H1 (cell line): ENCODE data around the gene TECPR2. TPM values are rescaled to one million over a fixed set of nuclear protein-coding genes. Genes with fewer than 3 reads are reported as not detected.

Source experiments
- CTCF ChIA-PET: fragments of 300-600 bp; sonication (Branson Sonifier 250); formaldehyde crosslinking; loops from one replicate; lab custom pipeline; 2021; ENCODE audit not compliant: partially characterized antibody; lab: Charles Lee
- POLR2A ChIA-PET: fragments of 300-600 bp; sonication (Branson Sonifier 250); formaldehyde crosslinking; loops from one replicate; lab custom pipeline; 2021; ENCODE audit warnings: inconsistent platforms; ENCODE audit not compliant: partially characterized antibody; lab: Charles Lee
- DNase-seq, 2 experiments: peaks; one replicate each; pipeline versions ENCODE4 v3.0.0 to v3.0.0-alpha.2; 2010 to 2022; ENCODE audit warnings: low spot score in 2 of 2, low read depth in 1 of 2, mixed read lengths in 1 of 2
- FAIRE-seq: peaks from 2 replicates; lab custom pipeline; 2011; peaks lifted over from hg19 to GRCh38; lab: Jason Lieb, UNC
- H2AFZ ChIP-seq: 2 replicates; pipeline ENCODE4 v1.8.1; 2012; ENCODE audit warnings: low read length, inconsistent platforms
- H2AK5ac ChIP-seq: 2 replicates; pipeline ENCODE4 v1.6.1; 2013; ENCODE audit warnings: low read depth, low read length
- H2BK120ac ChIP-seq: replicated peaks from 2 replicates; pipeline ENCODE3; 2013; ENCODE audit warnings: low read depth, low read length, inconsistent platforms
- H2BK12ac ChIP-seq: 2 replicates; pipeline ENCODE4 v1.6.1; 2013; ENCODE audit warnings: low read depth, low read length
- H2BK15ac ChIP-seq: 2 replicates; pipeline ENCODE4 v1.6.1; 2013; ENCODE audit warnings: low read length
- H2BK20ac ChIP-seq: 2 replicates; pipeline ENCODE4 v1.6.1; 2013; ENCODE audit warnings: low read length
- H2BK5ac ChIP-seq: 2 replicates; pipeline ENCODE4 v1.6.1; 2013; ENCODE audit warnings: low read depth, low read length
- H3K14ac ChIP-seq: 2 replicates; pipeline ENCODE4 v1.6.1; 2013; ENCODE audit warnings: inconsistent platforms; ENCODE audit not compliant: insufficient read length
- H3K18ac ChIP-seq: 2 replicates; pipeline ENCODE4 v1.6.1; 2013; ENCODE audit warnings: low read length; ENCODE audit errors: extremely low read depth
- H3K23ac ChIP-seq: 2 replicates; pipeline ENCODE4 v1.6.1; 2013; ENCODE audit warnings: inconsistent platforms; ENCODE audit not compliant: insufficient read length
- H3K23me2 ChIP-seq: 2 replicates; pipeline ENCODE4 v1.6.1; 2013; ENCODE audit warnings: low read depth, low read length
- H3K27ac ChIP-seq: 2 replicates; pipeline ENCODE4 v1.6.1; 2011; ENCODE audit warnings: low read depth, low read length, inconsistent platforms
- H3K27me3 ChIP-seq, 4 experiments: replicated peaks in 1 of 4; 1 replicate in 1 of 4; 2 replicates in 3 of 4; pipeline versions ENCODE4 v1.6.1 to v1.8.1; 2011 to 2013; ENCODE audit warnings: low read length in 3 of 4, mild to moderate bottlenecking in 3 of 4, inconsistent platforms in 2 of 4, mixed read lengths in 2 of 4, moderate library complexity in 1 of 4; ENCODE audit not compliant: control insufficient read depth in 3 of 4, insufficient read depth in 3 of 4; ENCODE audit errors: extremely low read depth in 1 of 4
- H3K36me3 ChIP-seq, 4 experiments: 2 replicates each; pipeline versions ENCODE4 v1.6.1 to v1.8.1; 2011 to 2013; ENCODE audit warnings: mild to moderate bottlenecking in 4 of 4, low read length in 3 of 4, moderate library complexity in 2 of 4, control low read depth in 1 of 4, inconsistent platforms in 1 of 4; ENCODE audit not compliant: insufficient read depth in 4 of 4, control insufficient read depth in 2 of 4
- H3K4ac ChIP-seq: replicated peaks from 2 replicates; pipeline ENCODE3; 2013; ENCODE audit warnings: low read length, low read depth, mixed read lengths, inconsistent platforms; ENCODE audit not compliant: insufficient read length
- H3K4me1 ChIP-seq, 4 experiments: replicated peaks in 1 of 4; 1 replicate in 1 of 4; 2 replicates in 3 of 4; pipeline versions ENCODE4 v1.6.1 to v1.8.1; 2011 to 2013; ENCODE audit warnings: low read length in 3 of 4, inconsistent platforms in 2 of 4, mixed read lengths in 1 of 4; ENCODE audit not compliant: insufficient read depth in 4 of 4, control insufficient read depth in 3 of 4
- H3K4me2 ChIP-seq, 2 experiments: 2 replicates each; pipeline versions ENCODE4 v1.6.1 to v1.8.1; 2011 to 2013; ENCODE audit warnings: low read depth in 2 of 2, low read length in 2 of 2, control low read depth in 1 of 2, inconsistent platforms in 1 of 2, mild to moderate bottlenecking in 1 of 2; ENCODE audit not compliant: insufficient read depth in 1 of 2
- H3K4me3 ChIP-seq, 4 experiments: fragments of 200-600, 300-600 bp in 1 of 4; sonication (generic), shearing (Covaris generic), sonication (Bioruptor Twin) in 1 of 4; 2 replicates each; pipeline versions ENCODE4 v1.5.1 to v1.8.1; 2011 to 2016; ENCODE audit warnings: low read length in 4 of 4, low read depth in 3 of 4, control low read depth in 2 of 4, inconsistent platforms in 2 of 4, mild to moderate bottlenecking in 2 of 4, mixed read lengths in 1 of 4, moderate library complexity in 1 of 4; ENCODE audit not compliant: insufficient read depth in 2 of 4; ENCODE audit errors: extremely low read depth in 1 of 4
- H3K56ac ChIP-seq: replicated peaks from 2 replicates; pipeline ENCODE3; 2013; ENCODE audit warnings: low read depth, mild to moderate bottlenecking, mixed read lengths, low read length, inconsistent platforms; ENCODE audit not compliant: insufficient read length
- H3K79me1 ChIP-seq: 2 replicates; pipeline ENCODE4 v1.6.1; 2013; ENCODE audit warnings: low read depth, low read length, control low read depth
- H3K79me2 ChIP-seq, 2 experiments: 2 replicates each; pipeline versions ENCODE4 v1.6.1 to v1.8.1; 2012 to 2013; ENCODE audit warnings: low read length in 2 of 2, mild to moderate bottlenecking in 2 of 2, inconsistent platforms in 1 of 2; ENCODE audit not compliant: insufficient read depth in 2 of 2, control insufficient read depth in 1 of 2
- H3K9ac ChIP-seq, 4 experiments: replicated peaks in 1 of 4; 1 replicate in 1 of 4; 2 replicates in 3 of 4; pipeline versions ENCODE4 v1.6.1 to v1.8.1; 2011 to 2013; ENCODE audit warnings: low read depth in 3 of 4, low read length in 3 of 4, control low read depth in 2 of 4, mild to moderate bottlenecking in 2 of 4, moderate library complexity in 2 of 4, inconsistent platforms in 1 of 4; ENCODE audit errors: extremely low read depth in 1 of 4
- H3K9me3 ChIP-seq, 2 experiments: 2 replicates each; pipeline versions ENCODE4 v1.6.1 to v1.8.1; 2012 to 2013; ENCODE audit warnings: mild to moderate bottlenecking in 2 of 2, moderate library complexity in 2 of 2, control low read depth in 1 of 2, inconsistent platforms in 1 of 2, low read depth in 1 of 2, low read length in 1 of 2, mixed read lengths in 1 of 2; ENCODE audit not compliant: insufficient read depth in 2 of 2
- H4K20me1 ChIP-seq, 2 experiments: replicated peaks in 1 of 2; 2 replicates each; pipeline versions ENCODE3 to v1.8.1; 2011 to 2013; ENCODE audit warnings: inconsistent platforms in 2 of 2, low read length in 2 of 2, mild to moderate bottlenecking in 1 of 2; ENCODE audit not compliant: insufficient read depth in 2 of 2, control insufficient read depth in 1 of 2
- H4K5ac ChIP-seq: 2 replicates; pipeline ENCODE4 v1.6.1; 2013; ENCODE audit warnings: low read length, low read depth, mixed read lengths, inconsistent platforms; ENCODE audit not compliant: insufficient read length
- H4K8ac ChIP-seq: 2 replicates; pipeline ENCODE4 v1.8.0; 2013; ENCODE audit warnings: mild to moderate bottlenecking, moderate library complexity, low read length, inconsistent platforms; ENCODE audit not compliant: insufficient read depth; ENCODE audit errors: extremely low read depth
- H4K91ac ChIP-seq: replicated peaks from 2 replicates; pipeline ENCODE3; 2013; ENCODE audit warnings: low read length, mixed read lengths, inconsistent platforms; ENCODE audit not compliant: insufficient read length
- CHD2 ChIP-seq: IDR thresholded peaks from 2 replicates; pipeline ENCODE4 v1.6.1; 2012; ENCODE audit warnings: low read length, improper control_type of control experiment
- CREB1 ChIP-seq: IDR thresholded peaks from 2 replicates; pipeline ENCODE4 v1.6.1; 2012; ENCODE audit warnings: inconsistent platforms
- EGR1 ChIP-seq: IDR thresholded peaks from 2 replicates; pipeline ENCODE4 v1.6.1; 2011; ENCODE audit warnings: low read depth, low read length, borderline replicate concordance
- EZH2 ChIP-seq: fragments of 200-600 bp; sonication (generic); IDR thresholded peaks from 2 replicates; pipeline ENCODE4 v1.7.1; 2012; ENCODE audit warnings: low read depth, mild to moderate bottlenecking, moderate library complexity, low read length, inconsistent platforms; ENCODE audit not compliant: severe bottlenecking
- GABPA ChIP-seq: IDR thresholded peaks from 2 replicates; pipeline ENCODE4 v1.6.1; 2011; ENCODE audit warnings: mild to moderate bottlenecking, low read length, moderate library complexity, borderline replicate concordance; ENCODE audit not compliant: insufficient read depth
- GTF2F1 ChIP-seq: IDR thresholded peaks from 2 replicates; pipeline ENCODE4 v1.6.1; 2012; ENCODE audit warnings: low read depth, low read length, improper control_type of control experiment, borderline replicate concordance
- HDAC6 ChIP-seq: IDR thresholded peaks from one replicate; pipeline ENCODE4 v1.7.1; 2012; ENCODE audit warnings: low read depth, mild to moderate bottlenecking, inconsistent platforms, low read length, moderate library complexity
- JUN ChIP-seq: IDR thresholded peaks from 2 replicates; pipeline ENCODE4 v1.6.1; 2011; ENCODE audit warnings: low read depth, mild to moderate bottlenecking, improper control_type of control experiment, low read length
- KDM1A ChIP-seq: fragments of 200-600, 300-600 bp; sonication (generic); IDR thresholded peaks from 2 replicates; pipeline ENCODE4 v1.7.1; 2016; ENCODE audit warnings: mild to moderate bottlenecking, low read length, borderline replicate concordance
- KDM5A ChIP-seq: fragments of 200-600 bp; IDR thresholded peaks from 2 replicates; pipeline ENCODE4 v1.7.1; 2012; ENCODE audit warnings: mild to moderate bottlenecking, low read length, inconsistent platforms, mixed read lengths
- RXRA ChIP-seq: IDR thresholded peaks from 2 replicates; pipeline ENCODE4 v1.6.1; 2011; ENCODE audit warnings: low read depth, mild to moderate bottlenecking, low read length, moderate library complexity; ENCODE audit not compliant: insufficient read depth
- SAP30 ChIP-seq: fragments of 300-600 bp; sonication (generic); IDR thresholded peaks from 2 replicates; pipeline ENCODE4 v1.7.1; 2012; ENCODE audit warnings: low read length, moderate library complexity, mild to moderate bottlenecking, inconsistent platforms; ENCODE audit not compliant: insufficient read depth, insufficient replicate concordance
- SIX5 ChIP-seq: IDR thresholded peaks from 2 replicates; pipeline ENCODE4 v1.6.1; 2011; ENCODE audit warnings: mild to moderate bottlenecking, low read depth, low read length
- SP1 ChIP-seq: IDR thresholded peaks from 2 replicates; pipeline ENCODE4 v1.6.1; 2011; ENCODE audit warnings: low read depth, low read length
- SRF ChIP-seq: IDR thresholded peaks from 2 replicates; pipeline ENCODE4 v1.6.1; 2011; ENCODE audit warnings: mild to moderate bottlenecking, low read depth, low read length, moderate library complexity
- TCF12 ChIP-seq: IDR thresholded peaks from 2 replicates; pipeline ENCODE4 v1.6.1; 2011; ENCODE audit warnings: low read depth, mild to moderate bottlenecking, low read length
- WGBS, 2 experiments: shearing (Covaris generic) in 1 of 2; methylation state at CpG; one replicate each; pipeline versions ENCODE4 v1.1.6 to v1.1.7; 2013 to 2015; ENCODE audit warnings: low lambda C conversion rate in 2 of 2, mixed read lengths in 2 of 2, inconsistent platforms in 1 of 2, low coverage in 1 of 2, missing lambda C conversion rate in 1 of 2; ENCODE audit not compliant: insufficient replicate concordance in 2 of 2, insufficient coverage in 1 of 2, insufficient read length in 1 of 2; ENCODE audit errors: extremely low coverage in 1 of 2, missing lambda C conversion rate in 1 of 2; 5-methylcytosine and 5-hydroxymethylcytosine counted together
- polyA plus RNA-seq, 7 experiments: library from polyadenylated mRNA; depleted of rRNA in 3 of 7; stranded (reverse) in 5 of 7; unstranded in 2 of 7; fragments of >200 nt in 5 of 7; fragments of 200-250 nt in 2 of 7; gene quantifications; 1 replicate in 5 of 7; 2 replicates in 1 of 7; 4 replicates in 1 of 7; pipeline versions ENCODE4 v1.2.1 to v1.2.3, GENCODE V29; 2011 to 2013; ENCODE audit warnings: missing spikeins in 2 of 7, mixed read lengths in 2 of 7
- total RNA-seq: library from RNA; stranded (reverse); fragmentation: NEBNext Ultra II Directional; extraction: Animal tissue kit (Norgen Biotek cat#: 25700); gene quantifications from 2 replicates; pipeline ENCODE4 v1.2.1, GENCODE V29; 2021

Gene TECPR2
- total and polyA plus RNA-seq, 2 of the 8 experiments (the other 6 are each of a cell fraction or from before 2014, with no cell fraction given) = 6.8 to 19.4 TPM

DNA sequence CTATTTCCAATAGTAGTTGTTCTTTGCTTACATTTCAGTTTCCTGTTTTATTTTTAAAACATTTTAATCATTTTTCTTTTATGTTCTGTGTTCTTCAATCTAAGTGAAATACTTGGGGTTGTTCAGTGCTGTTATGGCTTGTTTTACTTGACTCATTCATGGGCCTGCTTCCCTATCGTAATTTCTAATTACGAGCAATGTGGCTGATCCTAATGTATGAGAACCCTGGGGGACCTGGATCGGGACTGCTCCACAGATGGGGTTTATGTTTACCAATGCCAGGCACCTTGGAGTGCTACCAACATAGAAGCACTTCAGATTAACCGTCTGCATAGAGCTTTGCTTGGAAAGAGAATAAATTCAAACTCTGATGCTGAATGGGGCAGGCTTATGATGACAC lies 29.8 kb downstream of the TECPR2 start:
- Histone ChIP-seq H4K20me1 (no peaks in the 10 kb centered on the region), H3K4me1 (peaks cover 7 to 15% (median 11%) of the 10 kb centered on the region in 4 experiments; a peak in 4 of 7 replicates), H3K4me3 (no peak overlapping the region), H4K8ac (no peak overlapping the region), H3K27me3 (no peaks in the 10 kb centered on the region), H2BK15ac (0 out of 2 replicates have a peak overlapping the region, but pooled peaks have one; percentile 9), H3K4me2 (no peak overlapping the region), H2BK5ac (no peak overlapping the region), H2AFZ (no peak overlapping the region), H2BK12ac (no peak overlapping the region), H3K36me3 (peaks cover 0 to 2% (median 0%) of the 10 kb centered on the region in 4 experiments; a peak in 1 of 8 replicates), H2BK20ac (no peak overlapping the region), H4K91ac (no peak overlapping the region), H2BK120ac (no peak overlapping the region), H2AK5ac (no peak overlapping the region), H3K18ac (no peak overlapping the region), H3K56ac (no peak overlapping the region), H3K9ac (no peak overlapping the region), H3K23me2 (no peaks in the 10 kb centered on the region), H3K14ac (no peak overlapping the region), H3K4ac (no peak overlapping the region), H3K27ac (no peak overlapping the region), H3K79me2 (no peaks in the 10 kb centered on the region), H3K23ac (no peak overlapping the region), H3K9me3 (no peaks in the 10 kb centered on the region), H4K5ac (no peak overlapping the region), H3K79me1 (no peaks in the 10 kb centered on the region)
- 96% methylated on average over 4 of the region's 4 CpGs; no CpG with 5 or more reads in 1 of the 2 experiments for WGBS, 2 experiments
- FAIRE-seq (no peak), DNase-seq (no peak)
- POLR2A ChIA-PET = no interaction called here
- CTCF ChIA-PET = interaction anchor here (0.8 to 1.5 kb wide), 2 partner anchors 12 to 20 kb away, joined by 3 to 4 read pairs; no protein-coding TSS in a partner anchor
- TF ChIP-seq KDM5A = no peak
- no peak for TF ChIP-seq SRF
- TF ChIP-seq GABPA = no peak
- no peak for TF ChIP-seq SAP30
- no peak for TF ChIP-seq EZH2
- TF ChIP-seq CREB1 = no peak
- TF ChIP-seq KDM1A = no peak
- no peak for TF ChIP-seq EGR1
- no peak for TF ChIP-seq SIX5
- TF ChIP-seq CHD2 = no peak
- TF ChIP-seq JUN = no peak
- no peak for TF ChIP-seq SP1
- no peak for TF ChIP-seq TCF12
- no peak for TF ChIP-seq RXRA
- TF ChIP-seq GTF2F1 = no peak
- no peak for TF ChIP-seq HDAC6
